SK-N-SH treated with all-trans-retinoic acid at 6 μM for 48 hours (cell line): ENCODE data around the gene ME3.

Source experiments
- ATAC-seq: fragments of 200-7000 bp; cut with Tn5 transposase; 3 replicates; pipeline ENCODE4 v1.9.1; 2020; ENCODE audit warnings: mild to moderate bottlenecking, moderate library complexity
- BACH2 ChIP-seq: fragments of 250-450 bp; sonication (Bioruptor Pico); IDR thresholded peaks from 2 replicates; pipeline ENCODE4 v1.9.0; 2021; ENCODE audit warnings: mild to moderate bottlenecking, borderline replicate concordance
- CSDC2 ChIP-seq: fragments of 250-450 bp; sonication (Bioruptor Pico); IDR thresholded peaks from 2 replicates; pipeline ENCODE4 v1.5.0; 2020; ENCODE audit warnings: mild to moderate bottlenecking, moderate library complexity
- ESRRG ChIP-seq: fragments of 250-450 bp; sonication (Bioruptor Pico); IDR thresholded peaks from 2 replicates; pipeline ENCODE4 v1.6.1; 2021; ENCODE audit warnings: mild to moderate bottlenecking
- GLIS3 ChIP-seq: fragments of 250-450 bp; sonication (Bioruptor Pico); IDR thresholded peaks from 2 replicates; pipeline ENCODE4 v1.5.0; 2020; ENCODE audit warnings: mild to moderate bottlenecking, moderate library complexity
- ISL1 ChIP-seq: fragments of 250-450 bp; sonication (Bioruptor Pico); IDR thresholded peaks from 2 replicates; pipeline ENCODE4 v2.1.2; 2022; ENCODE audit warnings: mild to moderate bottlenecking, moderate library complexity
- OSR1 ChIP-seq: fragments of 250-450 bp; sonication (Bioruptor Pico); IDR thresholded peaks from 2 replicates; pipeline ENCODE4 v1.8.0; 2022; ENCODE audit warnings: moderate library complexity, mild to moderate bottlenecking, inconsistent platforms
- PPARA ChIP-seq: fragments of 250-450 bp; sonication (Bioruptor Pico); IDR thresholded peaks from 2 replicates; pipeline ENCODE4 v1.5.0; 2020; ENCODE audit warnings: mild to moderate bottlenecking, borderline replicate concordance
- RARB ChIP-seq: fragments of 250-450 bp; sonication (Bioruptor Pico); IDR thresholded peaks from 2 replicates; pipeline ENCODE4 v1.8.0; 2021; ENCODE audit warnings: mild to moderate bottlenecking, moderate library complexity
- SNAI2 ChIP-seq: fragments of 250-450 bp; sonication (Bioruptor Pico); IDR thresholded peaks from 2 replicates; pipeline ENCODE4 v1.5.0; 2020; ENCODE audit warnings: mild to moderate bottlenecking, moderate library complexity
- TCF4 ChIP-seq: fragments of 250-450 bp; sonication (Bioruptor Pico); IDR thresholded peaks from 2 replicates; pipeline ENCODE4 v1.8.0; 2021; ENCODE audit warnings: mild to moderate bottlenecking, moderate library complexity, borderline replicate concordance
- TOX ChIP-seq: fragments of 250-450 bp; sonication (Bioruptor Pico); IDR thresholded peaks from 2 replicates; pipeline ENCODE4 v1.8.0; 2021; ENCODE audit warnings: mild to moderate bottlenecking, moderate library complexity, borderline replicate concordance
- ZC3H10 ChIP-seq: fragments of 250-450 bp; sonication (Bioruptor Pico); IDR thresholded peaks from 2 replicates; pipeline ENCODE4 v1.5.1; 2021; ENCODE audit warnings: mild to moderate bottlenecking, moderate library complexity
- ZFP3 ChIP-seq: fragments of 250-450 bp; sonication (Bioruptor Pico); IDR thresholded peaks from 2 replicates; pipeline ENCODE4 v1.5.0; 2020; ENCODE audit warnings: mild to moderate bottlenecking, moderate library complexity
- ZFP30 ChIP-seq: fragments of 450-650 bp; formaldehyde crosslinking; IDR thresholded peaks from 2 replicates; pipeline ENCODE4 v1.5.0; 2022; ENCODE audit warnings: mild to moderate bottlenecking, moderate library complexity
- ZNF70 ChIP-seq: fragments of 450-650 bp; formaldehyde crosslinking; IDR thresholded peaks from 2 replicates; pipeline ENCODE4 v1.5.0; 2020; ENCODE audit warnings: mild to moderate bottlenecking, moderate library complexity
- ZNF8 ChIP-seq: fragments of 450-650 bp; formaldehyde crosslinking; IDR thresholded peaks from 2 replicates; pipeline ENCODE4 v1.5.0; 2020; ENCODE audit warnings: mild to moderate bottlenecking, moderate library complexity
- TF ChIP-seq, protein P1 (sequence below): fragments of 250-450 bp; sonication (Bioruptor Pico); IDR thresholded peaks from 2 replicates; pipeline ENCODE4 v1.5.0; 2020; ENCODE audit warnings: mild to moderate bottlenecking, moderate library complexity
- TF ChIP-seq, protein P2 (sequence below): fragments of 250-450 bp; sonication (Bioruptor Pico); IDR thresholded peaks from 2 replicates; pipeline ENCODE4 v1.8.0; 2020; ENCODE audit warnings: mild to moderate bottlenecking, moderate library complexity, borderline replicate concordance
- TF ChIP-seq, protein P3 (sequence below): fragments of 250-450 bp; sonication (Bioruptor Pico); IDR thresholded peaks from 2 replicates; pipeline ENCODE4 v1.8.0; 2021; ENCODE audit warnings: low read depth, mild to moderate bottlenecking, moderate library complexity, borderline replicate concordance
- TF ChIP-seq, protein P4 (sequence below): fragments of 250-450 bp; sonication (Bioruptor Pico); IDR thresholded peaks from 2 replicates; pipeline ENCODE4 v1.5.1; 2020; ENCODE audit warnings: low read depth, mild to moderate bottlenecking, moderate library complexity
- TF ChIP-seq, protein P5 (sequence below): fragments of 250-450 bp; sonication (Bioruptor Pico); IDR thresholded peaks from 2 replicates; pipeline ENCODE4 v1.5.1; 2021; ENCODE audit warnings: mild to moderate bottlenecking, moderate library complexity

ME3 gene

DNA sequence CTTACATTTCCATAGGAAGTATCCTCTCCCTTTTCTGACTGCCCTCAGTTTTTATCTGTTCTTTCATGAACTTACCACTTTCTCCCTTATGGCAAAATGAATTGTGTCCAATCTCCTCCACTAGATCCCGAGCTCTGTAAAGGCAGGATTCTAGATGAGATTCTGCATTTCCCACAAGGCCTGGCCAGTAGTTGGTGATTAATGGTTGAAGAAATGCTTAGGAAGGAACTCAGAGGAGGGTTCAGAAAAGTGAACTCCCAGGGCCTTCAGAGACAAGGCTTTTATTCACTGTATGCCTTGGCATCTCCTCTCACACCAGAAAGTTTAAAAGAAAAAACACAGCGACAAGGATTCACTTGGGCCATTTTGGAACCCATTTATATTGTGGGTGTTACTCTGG, 231.6 kb downstream of the ME3 start:
- ATAC-seq = no peak
- no peak for TF ChIP-seq OSR1 (CRISPR knock-in tag)
- TF ChIP-seq ZNF8 (CRISPR knock-in tag) = no peak
- TF ChIP-seq, protein P1, sequence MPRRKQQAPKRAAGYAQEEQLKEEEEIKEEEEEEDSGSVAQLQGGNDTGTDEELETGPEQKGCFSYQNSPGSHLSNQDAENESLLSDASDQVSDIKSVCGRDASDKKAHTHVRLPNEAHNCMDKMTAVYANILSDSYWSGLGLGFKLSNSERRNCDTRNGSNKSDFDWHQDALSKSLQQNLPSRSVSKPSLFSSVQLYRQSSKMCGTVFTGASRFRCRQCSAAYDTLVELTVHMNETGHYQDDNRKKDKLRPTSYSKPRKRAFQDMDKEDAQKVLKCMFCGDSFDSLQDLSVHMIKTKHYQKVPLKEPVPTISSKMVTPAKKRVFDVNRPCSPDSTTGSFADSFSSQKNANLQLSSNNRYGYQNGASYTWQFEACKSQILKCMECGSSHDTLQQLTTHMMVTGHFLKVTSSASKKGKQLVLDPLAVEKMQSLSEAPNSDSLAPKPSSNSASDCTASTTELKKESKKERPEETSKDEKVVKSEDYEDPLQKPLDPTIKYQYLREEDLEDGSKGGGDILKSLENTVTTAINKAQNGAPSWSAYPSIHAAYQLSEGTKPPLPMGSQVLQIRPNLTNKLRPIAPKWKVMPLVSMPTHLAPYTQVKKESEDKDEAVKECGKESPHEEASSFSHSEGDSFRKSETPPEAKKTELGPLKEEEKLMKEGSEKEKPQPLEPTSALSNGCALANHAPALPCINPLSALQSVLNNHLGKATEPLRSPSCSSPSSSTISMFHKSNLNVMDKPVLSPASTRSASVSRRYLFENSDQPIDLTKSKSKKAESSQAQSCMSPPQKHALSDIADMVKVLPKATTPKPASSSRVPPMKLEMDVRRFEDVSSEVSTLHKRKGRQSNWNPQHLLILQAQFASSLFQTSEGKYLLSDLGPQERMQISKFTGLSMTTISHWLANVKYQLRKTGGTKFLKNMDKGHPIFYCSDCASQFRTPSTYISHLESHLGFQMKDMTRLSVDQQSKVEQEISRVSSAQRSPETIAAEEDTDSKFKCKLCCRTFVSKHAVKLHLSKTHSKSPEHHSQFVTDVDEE (CRISPR knock-in tag) = no peak
- no peak for TF ChIP-seq ZFP3 (CRISPR knock-in tag)
- TF ChIP-seq BACH2 = no peak
- TF ChIP-seq ZNF70 (CRISPR knock-in tag) = no peak
- TF ChIP-seq TOX (CRISPR knock-in tag) = no peak
- no peak for TF ChIP-seq RARB (CRISPR knock-in tag)
- TF ChIP-seq, protein P2, sequence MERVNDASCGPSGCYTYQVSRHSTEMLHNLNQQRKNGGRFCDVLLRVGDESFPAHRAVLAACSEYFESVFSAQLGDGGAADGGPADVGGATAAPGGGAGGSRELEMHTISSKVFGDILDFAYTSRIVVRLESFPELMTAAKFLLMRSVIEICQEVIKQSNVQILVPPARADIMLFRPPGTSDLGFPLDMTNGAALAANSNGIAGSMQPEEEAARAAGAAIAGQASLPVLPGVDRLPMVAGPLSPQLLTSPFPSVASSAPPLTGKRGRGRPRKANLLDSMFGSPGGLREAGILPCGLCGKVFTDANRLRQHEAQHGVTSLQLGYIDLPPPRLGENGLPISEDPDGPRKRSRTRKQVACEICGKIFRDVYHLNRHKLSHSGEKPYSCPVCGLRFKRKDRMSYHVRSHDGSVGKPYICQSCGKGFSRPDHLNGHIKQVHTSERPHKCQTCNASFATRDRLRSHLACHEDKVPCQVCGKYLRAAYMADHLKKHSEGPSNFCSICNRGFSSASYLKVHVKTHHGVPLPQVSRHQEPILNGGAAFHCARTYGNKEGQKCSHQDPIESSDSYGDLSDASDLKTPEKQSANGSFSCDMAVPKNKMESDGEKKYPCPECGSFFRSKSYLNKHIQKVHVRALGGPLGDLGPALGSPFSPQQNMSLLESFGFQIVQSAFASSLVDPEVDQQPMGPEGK (CRISPR knock-in tag) = no peak
- no peak for TF ChIP-seq ESRRG (CRISPR knock-in tag)
- TF ChIP-seq GLIS3 (CRISPR knock-in tag) = no peak
- no peak for TF ChIP-seq CSDC2 (CRISPR knock-in tag)
- TF ChIP-seq, protein P3, sequence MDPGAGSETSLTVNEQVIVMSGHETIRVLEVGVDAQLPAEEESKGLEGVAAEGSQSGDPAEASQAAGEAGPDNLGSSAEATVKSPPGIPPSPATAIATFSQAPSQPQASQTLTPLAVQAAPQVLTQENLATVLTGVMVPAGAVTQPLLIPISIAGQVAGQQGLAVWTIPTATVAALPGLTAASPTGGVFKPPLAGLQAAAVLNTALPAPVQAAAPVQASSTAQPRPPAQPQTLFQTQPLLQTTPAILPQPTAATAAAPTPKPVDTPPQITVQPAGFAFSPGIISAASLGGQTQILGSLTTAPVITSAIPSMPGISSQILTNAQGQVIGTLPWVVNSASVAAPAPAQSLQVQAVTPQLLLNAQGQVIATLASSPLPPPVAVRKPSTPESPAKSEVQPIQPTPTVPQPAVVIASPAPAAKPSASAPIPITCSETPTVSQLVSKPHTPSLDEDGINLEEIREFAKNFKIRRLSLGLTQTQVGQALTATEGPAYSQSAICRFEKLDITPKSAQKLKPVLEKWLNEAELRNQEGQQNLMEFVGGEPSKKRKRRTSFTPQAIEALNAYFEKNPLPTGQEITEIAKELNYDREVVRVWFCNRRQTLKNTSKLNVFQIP (CRISPR knock-in tag) = no peak
- no peak for TF ChIP-seq ISL1 (CRISPR knock-in tag)

DNA sequence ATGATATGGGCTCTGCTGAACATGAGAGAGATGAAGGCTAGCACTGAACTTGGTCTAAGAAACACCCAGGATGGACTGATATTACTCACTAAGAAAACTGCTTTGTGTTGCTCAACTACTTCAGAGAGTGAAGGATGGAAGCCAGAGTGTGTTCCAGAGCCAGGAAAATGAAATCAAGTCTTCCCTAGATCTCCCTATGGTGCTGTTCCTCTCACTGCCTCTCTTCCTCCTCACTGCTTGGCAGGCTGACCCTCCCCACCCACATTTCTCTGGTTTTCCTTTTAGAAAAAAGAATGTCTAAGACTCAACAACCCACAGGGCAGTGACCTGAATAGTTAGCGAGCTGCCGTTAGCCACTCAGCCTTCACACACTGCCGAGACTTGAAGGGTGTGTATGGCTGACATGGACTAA, 232.1 kb downstream of the ME3 start:
- no peak for ATAC-seq
- TF ChIP-seq ISL1 (CRISPR knock-in tag) = no peak
- TF ChIP-seq, protein P1 (CRISPR knock-in tag) = no peak
- no peak for TF ChIP-seq RARB (CRISPR knock-in tag)

DNA sequence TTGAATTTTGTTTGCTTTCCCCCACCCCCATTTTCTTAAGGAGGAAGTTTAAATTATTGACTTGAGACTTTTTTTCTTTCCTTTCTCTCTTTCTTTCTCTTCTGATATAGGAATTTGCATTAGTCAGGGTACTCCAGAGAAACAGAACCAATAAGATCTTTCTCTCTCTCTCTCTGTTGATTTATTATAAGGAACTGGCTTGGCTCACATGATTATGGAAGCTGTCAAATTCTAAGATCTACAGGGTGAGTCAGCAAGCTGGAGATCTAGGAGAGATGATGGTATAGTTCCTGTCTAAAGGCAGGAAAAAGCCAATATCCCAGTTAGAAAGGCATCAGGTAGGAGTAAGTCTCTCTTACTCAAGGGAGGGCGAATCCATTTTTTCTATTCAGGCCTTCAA, 233.7 kb downstream of the ME3 start:
- peak; percentile 61; the same call in 1 of the 2 replicates for TF ChIP-seq ISL1 (CRISPR knock-in tag)
- TF ChIP-seq TOX (CRISPR knock-in tag) = peak; percentile 69; the same call in 1 of the 2 replicates
- TF ChIP-seq PPARA = no peak
- peak; percentile 86 for ATAC-seq

DNA sequence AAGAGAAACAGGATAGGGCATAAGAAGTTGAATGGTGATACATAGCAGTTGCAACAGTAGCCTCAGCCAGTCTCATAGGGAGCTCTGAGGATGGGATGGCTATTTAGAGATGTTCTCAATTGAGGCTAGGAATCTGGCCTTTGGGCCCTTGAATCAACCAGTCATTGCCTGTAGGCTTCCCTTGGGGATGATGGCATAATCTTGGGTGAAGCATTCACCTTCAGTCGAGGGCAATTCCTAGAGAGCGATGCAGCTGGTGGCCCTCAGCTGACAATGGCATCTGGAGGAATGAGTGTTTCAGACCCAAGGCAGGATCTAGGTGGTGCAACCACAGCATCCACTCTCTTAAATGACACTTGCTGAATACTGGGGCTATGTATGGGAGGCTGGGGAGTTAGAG, 236.7 kb downstream of the ME3 start:
- no peak for TF ChIP-seq PPARA
- no peak for TF ChIP-seq SNAI2 (CRISPR knock-in tag)
- TF ChIP-seq OSR1 (CRISPR knock-in tag) = no peak
- TF ChIP-seq, protein P4, sequence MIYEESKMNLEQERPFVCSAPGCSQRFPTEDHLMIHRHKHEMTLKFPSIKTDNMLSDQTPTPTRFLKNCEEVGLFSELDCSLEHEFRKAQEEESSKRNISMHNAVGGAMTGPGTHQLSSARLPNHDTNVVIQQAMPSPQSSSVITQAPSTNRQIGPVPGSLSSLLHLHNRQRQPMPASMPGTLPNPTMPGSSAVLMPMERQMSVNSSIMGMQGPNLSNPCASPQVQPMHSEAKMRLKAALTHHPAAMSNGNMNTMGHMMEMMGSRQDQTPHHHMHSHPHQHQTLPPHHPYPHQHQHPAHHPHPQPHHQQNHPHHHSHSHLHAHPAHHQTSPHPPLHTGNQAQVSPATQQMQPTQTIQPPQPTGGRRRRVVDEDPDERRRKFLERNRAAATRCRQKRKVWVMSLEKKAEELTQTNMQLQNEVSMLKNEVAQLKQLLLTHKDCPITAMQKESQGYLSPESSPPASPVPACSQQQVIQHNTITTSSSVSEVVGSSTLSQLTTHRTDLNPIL (CRISPR knock-in tag) = no peak
- no peak for TF ChIP-seq CSDC2 (CRISPR knock-in tag)
- TF ChIP-seq ESRRG (CRISPR knock-in tag) = no peak
- TF ChIP-seq, protein P5, sequence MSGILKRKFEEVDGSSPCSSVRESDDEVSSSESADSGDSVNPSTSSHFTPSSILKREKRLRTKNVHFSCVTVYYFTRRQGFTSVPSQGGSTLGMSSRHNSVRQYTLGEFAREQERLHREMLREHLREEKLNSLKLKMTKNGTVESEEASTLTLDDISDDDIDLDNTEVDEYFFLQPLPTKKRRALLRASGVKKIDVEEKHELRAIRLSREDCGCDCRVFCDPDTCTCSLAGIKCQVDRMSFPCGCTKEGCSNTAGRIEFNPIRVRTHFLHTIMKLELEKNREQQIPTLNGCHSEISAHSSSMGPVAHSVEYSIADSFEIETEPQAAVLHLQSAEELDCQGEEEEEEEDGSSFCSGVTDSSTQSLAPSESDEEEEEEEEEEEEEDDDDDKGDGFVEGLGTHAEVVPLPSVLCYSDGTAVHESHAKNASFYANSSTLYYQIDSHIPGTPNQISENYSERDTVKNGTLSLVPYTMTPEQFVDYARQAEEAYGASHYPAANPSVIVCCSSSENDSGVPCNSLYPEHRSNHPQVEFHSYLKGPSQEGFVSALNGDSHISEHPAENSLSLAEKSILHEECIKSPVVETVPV (CRISPR knock-in tag) = no peak
- TF ChIP-seq, protein P2 (CRISPR knock-in tag) = no peak
- no peak for TF ChIP-seq ZFP30 (CRISPR knock-in tag)
- TF ChIP-seq TCF4 (CRISPR knock-in tag) = no peak
- TF ChIP-seq ZC3H10 (CRISPR knock-in tag) = no peak
- no peak for ATAC-seq
